GM19467 (cell line): ENCODE data around the gene TRABD2A.
A peak's percentile ranks its signal among the peaks of the same experiment; 100 is the strongest.
"Not testable (repeated sequence)": the region's sequence is repeated elsewhere in the genome, so short reads cannot be mapped to it uniquely, and the experiment has no call there.

Experiments
- ATAC-seq: cut with Tn5 transposase; IDR thresholded peaks from one replicate; pipeline ENCODE4 v1.9.1; 2021; ENCODE audit warnings: mild to moderate bottlenecking, moderate library complexity; ENCODE audit not compliant: unreplicated experiment

Gene TRABD2A

GRCh38 chr2:84785950-84786349 is 94.9 kb downstream of the TRABD2A start:
- no peak for ATAC-seq

GRCh38 chr2:84782717-84783442 is 98.0 kb downstream of the TRABD2A start:
- no peak for ATAC-seq

GRCh38 chr2:84781942-84782716 is 98.8 kb downstream of the TRABD2A start:
- ATAC-seq: peak; percentile 74

GRCh38 chr2:84779781-84780180 is 101.1 kb downstream of the TRABD2A start:
- no peak for ATAC-seq

- no peak for ATAC-seq
These were observed 101.8 kb downstream of the TRABD2A start for GRCh38 chr2:84778911-84779690.

- ATAC-seq: no peak
These were observed 104.9 kb downstream of the TRABD2A start for GRCh38 chr2:84776011-84776410.

GRCh38 chr2:84773562-84773961 is 107.3 kb downstream of the TRABD2A start:
- not testable (repeated sequence) for ATAC-seq
